Measurements from ENCODE around the gene SORL1-AS1.

- TF ChIP-seq CTCF (IDR thresholded peaks at IDR 0.05), result no peak
- TF ChIP-seq ZFX (IDR thresholded peaks at IDR 0.05; ENCODE audit: borderline replicate concordance), result no peak
Measured at GRCh38 chr11:121405646-121406045, 47.1 kb downstream of the SORL1-AS1 start.
